IMR-90 (cell line): ENCODE results near the gene NHLRC2. TPM values are rescaled to one million over a fixed set of nuclear protein-coding genes. Genes with fewer than 3 reads are reported as not detected.

Experiments
- ATAC-seq: fragments of 200-7000 bp; cut with Tn5 transposase; 2 replicates; pipeline ENCODE4 v1.9.1; 2020; ENCODE audit warnings: low read depth, mild to moderate bottlenecking, moderate library complexity
- BruUV-seq: library from RNA; stranded (reverse); fragments of 400-500 nt; replicated peaks from 2 replicates; lab custom pipeline; 2021; lab: Mats Ljungman, UMichigan
- CTCF ChIA-PET: fragments of 300-600 bp; formaldehyde crosslinking; extraction: SDS; loops from one replicate; lab custom pipeline; 2021; ENCODE audit warnings: antibody characterized with exemption; lab: Yijun Ruan, JAX
- POLR2A ChIA-PET: fragments of 300-600 bp; sonication (Branson Sonifier 250); formaldehyde crosslinking; loops from one replicate; lab custom pipeline; 2022; ENCODE audit warnings: antibody characterized with exemption; ENCODE audit not compliant: unreplicated experiment; lab: Charles Lee
- DNase-seq: peaks from one replicate; pipeline ENCODE4 v3.0.0; 2013
- H2AFZ ChIP-seq: replicated peaks from 2 replicates; pipeline ENCODE3; 2013; ENCODE audit warnings: low read length, mild to moderate bottlenecking; ENCODE audit not compliant: poor library complexity
- H2AK5ac ChIP-seq: 2 replicates; pipeline ENCODE4 v1.6.1; 2013; ENCODE audit warnings: low read depth, low read length, inconsistent platforms
- H2AK9ac ChIP-seq: replicated peaks from 2 replicates; pipeline ENCODE3; 2013; ENCODE audit warnings: mild to moderate bottlenecking, low read depth, low read length, moderate library complexity; ENCODE audit not compliant: poor library complexity
- H2BK120ac ChIP-seq: 2 replicates; pipeline ENCODE4 v1.6.1; 2013; ENCODE audit warnings: low read depth, low read length, inconsistent platforms
- H2BK15ac ChIP-seq: 3 replicates; pipeline ENCODE4 v1.6.1; 2013; ENCODE audit warnings: low read depth, low read length, inconsistent platforms
- H2BK20ac ChIP-seq: 2 replicates; pipeline ENCODE4 v1.6.1; 2013; ENCODE audit warnings: low read depth, mild to moderate bottlenecking, inconsistent platforms, low read length, moderate library complexity
- H2BK5ac ChIP-seq: 2 replicates; pipeline ENCODE4 v1.6.1; 2013; ENCODE audit warnings: mild to moderate bottlenecking, low read depth, low read length, inconsistent platforms; ENCODE audit not compliant: poor library complexity, severe bottlenecking
- H3K14ac ChIP-seq: replicated peaks from 2 replicates; pipeline ENCODE4 v1.6.1; 2013; ENCODE audit warnings: low read depth, low read length, inconsistent platforms
- H3K18ac ChIP-seq: 2 replicates; pipeline ENCODE4 v1.6.1; 2013; ENCODE audit warnings: low read depth, low read length, control low read depth
- H3K23ac ChIP-seq: 2 replicates; pipeline ENCODE4 v1.6.1; 2013; ENCODE audit warnings: low read depth, low read length, inconsistent platforms
- H3K27ac ChIP-seq: 2 replicates; pipeline ENCODE4 v1.5.1; 2013; ENCODE audit warnings: mild to moderate bottlenecking, control low read depth, low read length; ENCODE audit not compliant: insufficient read depth
- H3K27me3 ChIP-seq: 2 replicates; pipeline ENCODE4 v1.6.1; 2013; ENCODE audit warnings: low read length; ENCODE audit not compliant: control insufficient read depth, insufficient read depth
- H3K36me3 ChIP-seq: 2 replicates; pipeline ENCODE4 v1.6.1; 2013; ENCODE audit warnings: low read length, mixed read lengths; ENCODE audit not compliant: control insufficient read depth, insufficient read depth
- H3K4ac ChIP-seq: 2 replicates; pipeline ENCODE4 v1.6.1; 2013; ENCODE audit warnings: low read depth, low read length, inconsistent platforms
- H3K4me1 ChIP-seq: 2 replicates; pipeline ENCODE4 v1.6.1; 2013; ENCODE audit warnings: low read length, mixed read lengths; ENCODE audit not compliant: control insufficient read depth, insufficient read depth
- H3K4me2 ChIP-seq: 2 replicates; pipeline ENCODE4 v1.6.1; 2013; ENCODE audit warnings: low read depth, mild to moderate bottlenecking, control low read depth, low read length, moderate library complexity
- H3K4me3 ChIP-seq: 2 replicates; pipeline ENCODE4 v1.5.1; 2013; ENCODE audit warnings: low read depth, mild to moderate bottlenecking, control low read depth, low read length, moderate library complexity; ENCODE audit not compliant: insufficient read depth
- H3K56ac ChIP-seq: 2 replicates; pipeline ENCODE4 v1.6.1; 2013; ENCODE audit warnings: low read length, inconsistent platforms; ENCODE audit not compliant: insufficient read depth; ENCODE audit errors: extremely low read depth
- H3K79me1 ChIP-seq, 2 experiments: 2 replicates each; pipeline ENCODE4 v1.6.1; 2013; ENCODE audit warnings: low read length in 2 of 2, inconsistent platforms in 1 of 2, low read depth in 1 of 2
- H3K9ac ChIP-seq: 2 replicates; pipeline ENCODE4 v1.6.1; 2013; ENCODE audit warnings: low read depth, low read length, control low read depth
- H3K9me1 ChIP-seq: 2 replicates; pipeline ENCODE4 v1.6.1; 2013; ENCODE audit warnings: low read length, inconsistent platforms; ENCODE audit not compliant: insufficient read depth
- H3K9me3 ChIP-seq: 2 replicates; pipeline ENCODE4 v1.6.1; 2013; ENCODE audit warnings: low read length; ENCODE audit not compliant: control insufficient read depth, insufficient read depth
- H4K20me1 ChIP-seq: 2 replicates; pipeline ENCODE4 v1.6.1; 2013; ENCODE audit warnings: low read length, inconsistent platforms; ENCODE audit not compliant: insufficient read depth
- H4K5ac ChIP-seq: 2 replicates; pipeline ENCODE4 v1.6.1; 2013; ENCODE audit warnings: mild to moderate bottlenecking, low read depth, low read length, control low read depth
- H4K8ac ChIP-seq, 2 experiments: 2 replicates each; pipeline ENCODE4 v1.6.1; 2013; ENCODE audit warnings: low read depth in 2 of 2, low read length in 2 of 2, control low read depth in 1 of 2, inconsistent platforms in 1 of 2
- H4K91ac ChIP-seq: 2 replicates; pipeline ENCODE4 v1.6.1; 2013; ENCODE audit warnings: low read depth, low read length, inconsistent platforms; ENCODE audit not compliant: insufficient read depth
- CEBPB ChIP-seq: IDR thresholded peaks from 2 replicates; pipeline ENCODE4 v1.6.1; 2012; ENCODE audit warnings: low read depth, low read length, improper control_type of control experiment
- CTCF ChIP-seq: conservative IDR thresholded peaks from 2 replicates; pipeline ENCODE4 v1.5.1; 2012; ENCODE audit warnings: mild to moderate bottlenecking, low read depth, low read length, improper control_type of control experiment
- ELK1 ChIP-seq: fragments of 150-350 bp; IDR thresholded peaks from 2 replicates; pipeline ENCODE4 v1.6.1; 2016; ENCODE audit warnings: low read depth, mild to moderate bottlenecking, low read length, moderate library complexity, borderline replicate concordance
- FOS ChIP-seq: fragments of 150-350 bp; IDR thresholded peaks from 2 replicates; pipeline ENCODE4 v1.6.1; 2016; ENCODE audit warnings: low read depth, low read length
- MAFK ChIP-seq: IDR thresholded peaks from 2 replicates; pipeline ENCODE4 v1.6.1; 2012; ENCODE audit warnings: low read depth, low read length, improper control_type of control experiment
- NFE2L2 ChIP-seq: fragments of 150-350 bp; IDR thresholded peaks from 2 replicates; pipeline ENCODE4 v1.6.1; 2016; ENCODE audit warnings: low read depth, mild to moderate bottlenecking, low read length
- RCOR1 ChIP-seq: IDR thresholded peaks from 2 replicates; pipeline ENCODE4 v1.6.1; 2012; ENCODE audit warnings: mild to moderate bottlenecking, low read length, improper control_type of control experiment; ENCODE audit not compliant: insufficient replicate concordance
- RFX5 ChIP-seq: IDR thresholded peaks from 2 replicates; pipeline ENCODE4 v1.8.0; 2012; ENCODE audit warnings: low read depth, mild to moderate bottlenecking, low read length, moderate library complexity
- WGBS, 2 experiments: methylation state at CpG; one replicate each; pipeline versions ENCODE4 v1.1.5 to v1.1.7; 2013; ENCODE audit warnings: missing lambda C conversion rate in 2 of 2; ENCODE audit not compliant: insufficient read length in 1 of 2; ENCODE audit errors: extremely low coverage in 2 of 2; 5-methylcytosine and 5-hydroxymethylcytosine counted together
- dilution Hi-C: fragments of 300-500 bp; cut with HindIII; formaldehyde crosslinking; loops from one replicate; pipeline ENCODE4 v1.14.3; 2018; ENCODE audit warnings: low sequenced_read_pairs; ENCODE audit not compliant: unreplicated experiment
- in situ Hi-C: fragments of 300-500 bp; cut with MboI; formaldehyde crosslinking; loops from 3 replicates; pipeline ENCODE4 v1.14.3; 2019; ENCODE audit warnings: low sequenced_read_pairs, inconsistent platforms, mixed read lengths
- intact Hi-C: fragments of 100-400 bp; cut with micrococcal nuclease; formaldehyde crosslinking; loops from 2 replicates; pipeline ENCODE4 v1.10.0; 2022
- polyA plus RNA-seq, 3 experiments: library from polyadenylated mRNA; depleted of rRNA; stranded (reverse); fragments of >200 nt; gene quantifications; 2 replicates each; pipeline ENCODE4 v1.2.3, GENCODE V29; 2012; ENCODE audit warnings: low replicate concordance in 1 of 3
- total RNA-seq: library from RNA; depleted of rRNA; stranded (reverse); fragments of >200 nt; gene quantifications from 2 replicates; pipeline ENCODE4 v1.2.3, GENCODE V29; 2012

Gene NHLRC2
- total and polyA plus RNA-seq, 2 of the 4 experiments (the other 2 are of a cell fraction) = 3.0 to 11.8 TPM

GRCh38 chr10:113866551-113867394 lies 12.3 kb downstream of the NHLRC2 start:
- no CpG with 5 or more reads among the region's 5 CpGs for WGBS, 2 experiments
- H3K27me3 ChIP-seq = no peaks in the 10 kb centered on the region

More at GRCh38 chr10:113866551-113867394, 12.3 kb downstream of the NHLRC2 start:
- H3K79me1 ChIP-seq = peaks cover 6 to 16% of the 10 kb centered on the region in 2 experiments; a peak in 2 of 4 replicates
- ChIA-PET CTCF (interaction anchor here (0.7 kb wide), 1 partner anchor 314 kb away, joined by 3 read pairs; no protein-coding TSS in a partner anchor), POLR2A (no interaction called here)
- H3K36me3 ChIP-seq = peaks cover 4% of the 10 kb centered on the region
- ATAC-seq = no peak
- H2BK5ac ChIP-seq = no peak overlapping the region
- no peak overlapping the region for H2BK15ac ChIP-seq
- H4K5ac ChIP-seq = no peak overlapping the region
- no peak overlapping the region for H3K27ac ChIP-seq
- no peak overlapping the region for H3K4me3 ChIP-seq
- H2BK20ac ChIP-seq = no peak overlapping the region
- no peaks in the 10 kb centered on the region for H3K9me1 ChIP-seq
- no peak overlapping the region for H3K18ac ChIP-seq
- no peak overlapping the region for H2AK9ac ChIP-seq
- H3K56ac ChIP-seq = no peak overlapping the region
- DNase-seq = no peak
- no peaks in the 10 kb centered on the region for H3K4me1 ChIP-seq
- H3K9me3 ChIP-seq = no peaks in the 10 kb centered on the region
- H3K14ac ChIP-seq = no peak overlapping the region
- no TSS peak for BruUV-seq
- H3K9ac ChIP-seq = no peak overlapping the region
- dilution Hi-C loops = no loop called here
- no peak overlapping the region for H2BK120ac ChIP-seq
- intact Hi-C loops = no loop called here
- H2AFZ ChIP-seq = no peak overlapping the region
- no peak overlapping the region for H3K4ac ChIP-seq
- no peak overlapping the region for H4K8ac ChIP-seq
- TF ChIP-seq FOS (no peak), RFX5 (no peak), NFE2L2 (no peak), RCOR1 (no peak), CEBPB (no peak), CTCF (no peak), ELK1 (no peak), MAFK (no peak)
- no peak overlapping the region for H2AK5ac ChIP-seq
- in situ Hi-C loops = no loop called here
- H4K20me1 ChIP-seq = no peaks in the 10 kb centered on the region
- no peak overlapping the region for H4K91ac ChIP-seq
- H3K23ac ChIP-seq = no peak overlapping the region
- H3K4me2 ChIP-seq = no peak overlapping the region
